Mesodermal cell (in vitro differentiated cells): ENCODE data around the gene GRID2.

Experiments used
- H3K27ac ChIP-seq: 2 replicates; pipeline ENCODE4 v1.7.0; 2013; ENCODE audit warnings: mild to moderate bottlenecking, low read depth, low read length, moderate library complexity; ENCODE audit not compliant: severe bottlenecking
- H3K36me3 ChIP-seq: 2 replicates; pipeline ENCODE4 v1.7.1; 2013; ENCODE audit warnings: mild to moderate bottlenecking, low read length, moderate library complexity; ENCODE audit not compliant: control insufficient read depth, insufficient read depth
- H3K4me1 ChIP-seq: one replicate; pipeline ENCODE4 v1.7.1; 2013; ENCODE audit warnings: mild to moderate bottlenecking, low read length; ENCODE audit not compliant: insufficient read depth, control insufficient read depth, poor library complexity, severe bottlenecking
- H3K4me3 ChIP-seq: 2 replicates; pipeline ENCODE4 v1.7.0; 2013; ENCODE audit warnings: low read length, control low read depth, mild to moderate bottlenecking; ENCODE audit not compliant: insufficient read depth, poor library complexity, severe bottlenecking; ENCODE audit errors: extremely low read depth
- H3K9me3 ChIP-seq: 2 replicates; pipeline ENCODE4 v1.7.1; 2013; ENCODE audit warnings: mild to moderate bottlenecking, low read length, moderate library complexity; ENCODE audit not compliant: control insufficient read depth
- WGBS, 2 experiments: methylation state at CpG; one replicate each; pipeline ENCODE4 v1.1.5; 2013; ENCODE audit warnings: missing lambda C conversion rate in 2 of 2; ENCODE audit not compliant: insufficient coverage in 2 of 2; 5-methylcytosine and 5-hydroxymethylcytosine counted together

The GRID2 gene

DNA sequence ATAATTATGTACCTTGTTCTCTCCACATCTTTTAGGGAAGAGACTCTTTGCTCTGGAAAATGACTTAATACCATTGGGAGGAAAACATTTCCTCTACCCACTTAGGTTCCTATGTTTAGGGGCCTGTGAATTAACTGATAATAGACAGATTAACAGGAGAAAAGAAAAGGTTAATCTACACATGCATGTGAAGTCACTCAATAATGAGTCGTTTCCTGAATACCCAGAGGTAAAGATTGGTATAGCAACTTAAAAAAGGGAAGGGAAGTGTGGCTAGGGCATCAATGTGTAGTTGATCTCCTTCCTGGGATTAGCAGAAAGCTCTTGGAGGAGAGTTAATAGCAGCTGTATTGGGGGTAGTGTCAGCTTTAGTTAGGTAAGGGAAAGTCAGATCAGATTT, 1105.3 kb downstream of the GRID2 start:
- 0 to 13% methylated on average over 1 of the region's 1 CpG for WGBS, 2 experiments
- Histone ChIP-seq H3K9me3 (no peaks in the 10 kb centered on the region), H3K4me1 (no peaks in the 10 kb centered on the region), H3K4me3 (no peak overlapping the region), H3K27ac (no peak overlapping the region), H3K36me3 (no peaks in the 10 kb centered on the region)

DNA sequence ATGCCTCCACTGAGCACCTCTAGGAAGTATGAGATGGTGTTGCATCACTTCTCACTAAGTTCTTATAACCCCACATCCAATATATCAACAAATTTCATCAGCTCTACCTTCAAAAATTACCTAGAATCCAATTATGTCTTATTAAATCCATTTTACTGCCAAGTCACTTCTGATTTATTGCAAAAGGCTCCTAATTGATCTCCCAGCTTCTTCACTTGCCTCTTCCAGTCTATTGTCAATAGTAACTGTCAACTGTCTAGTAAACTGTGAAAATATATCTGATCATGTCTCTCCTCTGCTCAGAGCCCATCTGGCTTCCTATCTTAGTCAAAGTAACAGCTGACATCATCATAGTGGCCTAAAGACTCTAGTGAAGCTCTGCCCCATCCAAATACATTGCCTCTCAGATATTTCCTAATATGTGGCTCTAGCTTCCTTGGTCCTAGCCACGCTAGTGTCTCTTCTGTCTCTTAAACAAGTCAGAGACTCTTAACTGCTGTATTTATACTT, 1110.3 kb downstream of the GRID2 start:
- no peaks in the 10 kb centered on the region for H3K4me1 ChIP-seq
- WGBS, 2 experiments, result 100% methylated on average over 1 of the region's 1 CpG
- no peak overlapping the region for H3K4me3 ChIP-seq
- H3K36me3 ChIP-seq, result no peaks in the 10 kb centered on the region
- H3K27ac ChIP-seq, result no peak overlapping the region
- no peaks in the 10 kb centered on the region for H3K9me3 ChIP-seq

DNA sequence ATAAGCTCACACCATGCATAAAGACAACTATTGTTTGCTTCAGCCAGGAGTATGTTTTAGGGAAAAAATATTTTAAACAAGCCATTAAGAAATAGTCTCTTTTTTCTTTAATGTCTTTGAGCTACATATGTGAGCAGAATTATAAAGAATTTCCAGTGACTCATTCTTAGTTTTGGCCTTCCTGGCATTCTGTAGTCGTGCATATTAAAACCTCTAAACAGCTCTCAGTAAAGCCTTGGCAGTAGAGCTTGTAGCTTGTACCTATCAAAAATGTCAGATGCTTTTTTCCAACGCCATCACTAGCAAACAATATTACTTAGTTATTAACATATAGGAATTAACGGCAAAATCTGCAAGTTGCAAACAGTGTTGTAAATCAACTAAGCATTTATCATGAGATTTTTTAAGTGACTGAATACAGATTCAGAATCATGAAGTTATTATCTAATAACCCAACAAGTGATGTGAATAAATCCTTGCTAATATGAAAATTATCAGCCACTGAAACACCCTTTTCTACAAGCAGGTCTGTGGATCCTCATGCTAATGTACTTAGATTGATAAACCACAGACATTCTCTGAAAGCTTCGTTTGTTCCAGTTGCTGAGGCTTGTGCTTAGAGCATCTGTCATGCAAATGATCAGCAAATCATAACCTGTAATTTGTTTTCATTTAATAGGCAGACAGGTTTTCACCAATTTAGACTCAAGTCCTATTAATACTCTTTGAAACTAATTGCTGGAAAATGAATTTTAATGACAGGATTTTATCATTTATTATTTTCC, 1112.8 kb downstream of the GRID2 start:
- WGBS, 2 experiments, result 67 to 80% methylated on average over 1 of the region's 4 CpGs

DNA sequence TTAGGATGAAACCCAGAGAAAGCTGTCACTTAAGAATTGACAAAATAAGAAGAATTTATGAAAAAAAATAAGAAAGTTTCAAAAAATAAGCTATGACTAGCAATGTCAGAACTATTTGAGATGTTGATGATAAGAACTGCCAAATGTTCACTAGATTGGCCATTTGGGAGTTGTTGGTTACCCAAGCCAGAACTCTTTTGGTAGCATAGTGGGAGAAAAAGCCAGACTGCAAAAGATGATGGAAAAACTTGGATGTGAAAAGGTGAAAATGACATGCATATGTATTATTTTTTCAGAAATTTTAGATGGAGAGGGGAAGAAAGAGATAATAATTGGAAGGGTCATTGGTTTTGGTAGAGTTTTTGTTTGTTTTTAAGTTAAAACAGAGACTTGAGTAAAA, 1127.6 kb downstream of the GRID2 start:
- Histone ChIP-seq H3K9me3 (no peaks in the 10 kb centered on the region), H3K4me3 (no peak overlapping the region), H3K36me3 (no peaks in the 10 kb centered on the region), H3K4me1 (no peaks in the 10 kb centered on the region), H3K27ac (no peak overlapping the region)

More for the DNA sequence above, 1112.8 kb downstream of the GRID2 start:
- Histone ChIP-seq H3K4me1 (no peaks in the 10 kb centered on the region), H3K9me3 (no peaks in the 10 kb centered on the region), H3K27ac (no peak overlapping the region), H3K4me3 (no peak overlapping the region), H3K36me3 (no peaks in the 10 kb centered on the region)

DNA sequence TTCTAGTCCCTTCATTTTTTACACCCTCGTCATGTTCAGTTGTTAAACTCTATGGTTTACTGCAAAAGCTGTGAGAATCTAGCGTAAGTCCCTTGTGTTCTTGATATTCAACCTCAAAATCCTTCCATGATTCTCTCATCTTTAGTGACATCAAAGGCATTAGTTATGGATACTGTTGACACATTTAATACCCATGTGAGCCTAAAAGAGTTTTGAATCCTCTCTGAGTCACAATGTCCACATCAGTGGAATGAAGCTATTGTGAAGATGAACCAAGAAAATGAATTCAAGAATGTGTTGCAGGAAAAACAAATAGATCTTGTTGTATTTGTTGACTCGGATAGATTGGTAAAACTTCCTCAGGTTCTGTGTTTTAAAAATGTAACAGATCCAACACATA, 1130.1 kb downstream of the GRID2 start:
- H3K27ac ChIP-seq, result no peak overlapping the region
- no peak overlapping the region for H3K4me3 ChIP-seq
- no peaks in the 10 kb centered on the region for H3K4me1 ChIP-seq
- 93% methylated on average over 2 of the region's 3 CpGs; no CpG with 5 or more reads in 1 of the 2 experiments for WGBS, 2 experiments
- no peaks in the 10 kb centered on the region for H3K36me3 ChIP-seq
- no peaks in the 10 kb centered on the region for H3K9me3 ChIP-seq

DNA sequence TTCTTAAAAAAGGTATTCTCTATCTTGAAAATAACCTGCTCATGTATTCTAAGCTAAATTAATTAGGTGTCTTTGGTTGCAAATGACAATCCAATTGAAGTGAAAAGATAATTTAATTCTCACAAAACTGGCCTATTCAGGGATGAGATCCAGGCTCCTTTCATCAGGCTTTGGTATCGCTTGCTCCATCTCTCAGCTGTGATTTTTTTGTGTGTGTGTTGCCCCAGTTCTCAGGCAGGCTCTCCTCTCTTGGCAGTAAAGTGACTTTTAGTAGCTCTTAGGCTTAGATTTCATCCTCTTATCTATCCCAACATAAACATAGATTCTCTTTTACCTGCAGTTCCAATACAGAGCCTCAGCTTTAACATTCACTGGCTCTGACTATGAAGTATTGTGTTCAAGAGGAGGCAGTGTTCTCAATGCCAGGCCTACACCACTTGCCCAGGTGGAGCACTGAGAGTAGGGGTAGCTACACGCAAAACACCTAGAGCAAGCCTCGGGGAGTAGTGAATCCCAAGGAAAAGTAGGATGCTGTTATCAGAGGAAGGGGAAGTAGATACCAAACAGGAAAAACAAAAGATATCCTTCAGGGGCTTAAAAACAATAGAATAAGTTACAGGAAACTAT, 1132.3 kb downstream of the GRID2 start:
- Histone ChIP-seq H3K36me3 (no peaks in the 10 kb centered on the region), H3K4me3 (no peak overlapping the region), H3K4me1 (no peaks in the 10 kb centered on the region), H3K9me3 (no peaks in the 10 kb centered on the region), H3K27ac (no peak overlapping the region)
- WGBS, 2 experiments, result 83 to 94% methylated on average over 1 to 2 of the region's 3 CpGs

DNA sequence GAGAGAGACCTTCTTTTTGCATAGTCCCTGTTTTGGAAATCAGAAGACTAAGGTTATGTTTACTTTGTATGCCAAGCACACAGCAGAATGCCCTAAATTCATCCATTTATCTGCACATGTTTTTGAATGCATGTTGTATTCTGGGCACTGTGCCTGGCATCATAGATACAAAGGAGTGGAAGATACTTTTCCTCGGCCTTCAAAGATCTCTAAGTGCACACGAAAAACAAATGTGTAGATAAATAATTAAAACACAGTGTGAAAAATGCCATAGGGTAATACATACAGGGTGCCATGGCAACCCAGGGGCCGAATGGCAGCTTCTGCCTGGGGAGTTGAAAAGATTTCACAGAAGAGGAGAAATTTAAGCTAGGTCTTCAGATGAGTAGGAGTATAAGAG, 1134.2 kb downstream of the GRID2 start:
- 93 to 100% methylated on average over 1 to 3 of the region's 3 CpGs for WGBS, 2 experiments
- no peaks in the 10 kb centered on the region for H3K36me3 ChIP-seq
- no peaks in the 10 kb centered on the region for H3K9me3 ChIP-seq
- no peaks in the 10 kb centered on the region for H3K4me1 ChIP-seq
- H3K27ac ChIP-seq, result no peak overlapping the region
- no peak overlapping the region for H3K4me3 ChIP-seq

DNA sequence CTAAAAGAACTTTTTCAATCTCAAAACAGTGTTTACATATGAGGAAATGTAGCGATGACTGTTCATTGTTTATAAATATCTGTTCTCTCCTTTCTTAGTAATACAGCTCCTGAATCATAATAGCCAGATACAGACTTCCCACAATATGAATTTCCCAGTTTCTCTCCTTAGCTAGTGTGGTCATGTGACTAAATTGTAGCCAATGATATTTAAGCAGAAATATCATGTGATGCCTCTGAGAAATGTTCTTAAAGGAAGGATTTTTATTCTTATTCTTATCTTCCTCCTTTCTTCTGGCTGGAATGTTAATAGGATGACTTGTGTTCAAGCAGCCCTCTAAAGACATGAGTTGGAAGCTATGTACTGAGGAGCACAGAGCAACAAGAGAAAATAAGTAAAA, 1141.1 kb downstream of the GRID2 start:
- H3K36me3 ChIP-seq, result no peaks in the 10 kb centered on the region
- no peak overlapping the region for H3K27ac ChIP-seq
- H3K4me1 ChIP-seq, result no peaks in the 10 kb centered on the region
- H3K4me3 ChIP-seq, result no peak overlapping the region
- WGBS, 2 experiments, result no CpG with 5 or more reads among the region's 1 CpG
- H3K9me3 ChIP-seq, result no peaks in the 10 kb centered on the region

DNA sequence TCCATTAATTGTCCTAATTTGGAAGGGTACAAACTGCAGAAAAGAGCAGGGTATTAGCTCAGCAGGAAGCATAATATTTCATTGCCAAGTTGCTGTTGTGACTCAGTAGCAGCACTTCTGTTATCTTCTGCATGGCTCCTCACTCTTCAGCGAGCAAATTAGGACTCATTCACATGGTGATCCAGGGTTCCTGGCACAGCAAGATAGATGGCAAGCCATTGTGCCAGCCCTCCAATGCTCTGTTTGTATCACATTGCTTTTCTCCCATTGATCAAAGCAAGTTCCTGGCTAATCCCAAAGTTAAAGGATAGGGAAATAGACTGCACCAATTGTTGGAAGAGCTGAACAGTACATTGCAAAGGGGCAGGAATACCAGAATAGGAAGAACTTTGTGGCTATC, 1142.3 kb downstream of the GRID2 start:
- Histone ChIP-seq H3K9me3 (no peaks in the 10 kb centered on the region), H3K27ac (no peak overlapping the region), H3K36me3 (no peaks in the 10 kb centered on the region), H3K4me1 (no peaks in the 10 kb centered on the region), H3K4me3 (no peak overlapping the region)
- WGBS, 2 experiments, result 91 to 92% methylated on average over 1 of the region's 1 CpG

DNA sequence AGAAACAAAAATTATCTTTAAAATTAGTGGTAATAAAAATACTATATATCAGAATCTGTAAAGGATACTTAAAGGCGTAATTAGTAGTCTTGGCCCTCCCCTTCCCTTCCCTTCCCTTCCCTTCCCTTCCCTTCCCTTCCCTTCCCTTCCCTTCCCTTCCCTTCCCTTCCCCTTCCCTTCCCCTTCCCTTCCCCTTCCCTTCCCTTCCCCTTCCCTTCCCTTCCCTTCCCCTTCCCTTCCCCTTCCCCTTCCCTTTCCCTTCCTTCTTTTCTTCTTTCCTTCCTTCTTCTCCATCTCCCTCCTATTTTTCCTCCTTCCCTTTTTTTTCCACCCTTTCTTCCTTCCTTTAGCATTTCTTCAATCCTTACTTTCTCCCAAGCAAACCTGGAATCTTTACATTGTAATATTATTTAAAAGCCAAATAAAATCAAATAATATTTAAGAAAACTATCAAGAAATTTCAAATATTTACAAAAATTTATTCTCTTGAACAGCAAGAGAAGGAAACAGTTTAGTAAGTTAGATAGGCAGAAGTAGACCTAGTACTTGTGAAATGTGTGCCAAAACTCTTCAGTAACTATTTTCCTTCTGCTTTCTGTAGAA, 1145.0 kb downstream of the GRID2 start:
- Histone ChIP-seq H3K4me1 (no peaks in the 10 kb centered on the region), H3K36me3 (no peaks in the 10 kb centered on the region), H3K9me3 (no peaks in the 10 kb centered on the region), H3K27ac (no peak overlapping the region), H3K4me3 (no peak overlapping the region)
- no CpG with 5 or more reads among the region's 1 CpG for WGBS, 2 experiments

DNA sequence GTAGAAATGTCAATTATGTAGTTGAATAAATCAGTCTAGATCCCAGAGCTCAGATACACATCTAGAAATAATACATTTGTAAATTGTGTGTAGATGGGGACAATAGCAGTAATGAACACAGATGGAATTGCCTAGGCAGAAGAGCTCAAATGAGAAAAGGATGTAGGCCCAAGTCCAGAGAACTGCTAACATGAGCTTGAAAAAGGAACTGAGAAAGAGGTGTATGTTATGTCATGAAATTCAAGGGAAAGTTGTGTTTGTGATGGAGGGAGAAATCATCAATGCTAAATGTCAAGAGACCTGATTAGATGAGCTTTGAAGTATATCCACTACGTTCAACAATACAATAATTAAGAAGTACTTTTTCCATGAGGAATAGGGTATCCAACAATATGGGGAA, 1148.2 kb downstream of the GRID2 start:
- Histone ChIP-seq H3K9me3 (no peaks in the 10 kb centered on the region), H3K4me1 (no peaks in the 10 kb centered on the region), H3K4me3 (no peak overlapping the region), H3K27ac (no peak overlapping the region), H3K36me3 (no peaks in the 10 kb centered on the region)
- WGBS, 2 experiments, result no CpG with 5 or more reads among the region's 1 CpG
